DLD1 (cell line): ENCODE results near the gene FMO4.
"Not testable (repeated sequence)": the region's sequence is repeated elsewhere in the genome, so short reads cannot be mapped to it uniquely, and the experiment has no call there.

Experiments
- in situ Hi-C: cut with HindIII; loops from 2 replicates; pipeline ENCODE4 v1.10.0; 2017; ENCODE audit warnings: low sequenced_read_pairs

Gene FMO4

GRCh38 chr1:171313835-171314320, at the start of gene FMO4:
FMO4 (plus strand) TSS chr1:171314183; CDS start chr1:171319826, 5,643 bp downstream.
- in situ Hi-C loops = no loop called here

GRCh38 chr1:171265686-171266085, 48.3 kb upstream of the FMO4 start:
- in situ Hi-C loops = no loop called here

- in situ Hi-C loops = no loop called here
These were observed 47.1 kb upstream of the FMO4 start for GRCh38 chr1:171266930-171267329.

GRCh38 chr1:171267391-171267790, 46.6 kb upstream of the FMO4 start:
- in situ Hi-C loops = no loop called here

- in situ Hi-C loops = no loop called here
These were observed 43.2 kb upstream of the FMO4 start for GRCh38 chr1:171270806-171271205.

- in situ Hi-C loops = no loop called here
These were observed 36.4 kb upstream of the FMO4 start for GRCh38 chr1:171277534-171277933.

- in situ Hi-C loops = no loop called here
These were observed 34.7 kb upstream of the FMO4 start for GRCh38 chr1:171279234-171279633.

- in situ Hi-C loops = no loop called here
These were observed 34.3 kb upstream of the FMO4 start for GRCh38 chr1:171279678-171280077.

- in situ Hi-C loops = no loop called here
These were observed 33.4 kb upstream of the FMO4 start for GRCh38 chr1:171280599-171280998.

GRCh38 chr1:171286032-171286705, 27.8 kb upstream of the FMO4 start:
- in situ Hi-C loops = no loop called here

GRCh38 chr1:171290621-171291020, 23.4 kb upstream of the FMO4 start:
- in situ Hi-C loops = no loop called here

- in situ Hi-C loops = no loop called here
These were observed 21.2 kb upstream of the FMO4 start for GRCh38 chr1:171292799-171293198.

GRCh38 chr1:171295383-171295782, 18.6 kb upstream of the FMO4 start:
- in situ Hi-C loops = not testable (repeated sequence)

GRCh38 chr1:171295821-171296220, 18.2 kb upstream of the FMO4 start:
- in situ Hi-C loops = no loop called here

GRCh38 chr1:171296897-171297296, 17.1 kb upstream of the FMO4 start:
- in situ Hi-C loops = no loop called here

- in situ Hi-C loops = no loop called here
These were observed 15.3 kb upstream of the FMO4 start for GRCh38 chr1:171298696-171299095.

GRCh38 chr1:171299342-171299741, 14.6 kb upstream of the FMO4 start:
- in situ Hi-C loops = no loop called here

- in situ Hi-C loops = no loop called here
These were observed 13.6 kb upstream of the FMO4 start for GRCh38 chr1:171300401-171300800.

GRCh38 chr1:171310661-171311087, 3.3 kb upstream of the FMO4 start:
- in situ Hi-C loops = no loop called here

- in situ Hi-C loops = no loop called here
These were observed 2.0 kb upstream of the FMO4 start for GRCh38 chr1:171311771-171312558.

GRCh38 chr1:171313319-171313834, 606 bp upstream of the FMO4 start:
- in situ Hi-C loops = no loop called here

- in situ Hi-C loops = no loop called here
These were observed 15.3 kb downstream of the FMO4 start for GRCh38 chr1:171329251-171329650.
